OCI-LY7 (cell line): ENCODE data around the gene GID8. TPM values are rescaled to one million over a fixed set of nuclear protein-coding genes. Genes with fewer than 3 reads are reported as not detected.

Source experiments
- BruUV-seq: library from RNA; stranded (reverse); fragments of 400-500 nt; replicated peaks from 2 replicates; lab custom pipeline; 2021; lab: Mats Ljungman, UMichigan
- CTCF ChIA-PET: fragments of 300-600 bp; sonication (Branson Sonifier 250); formaldehyde crosslinking; loops from one replicate; lab custom pipeline; 2022; ENCODE audit warnings: antibody characterized with exemption; ENCODE audit not compliant: unreplicated experiment; lab: Charles Lee
- POLR2A ChIA-PET: fragments of 300-600 bp; sonication (Branson Sonifier 250); formaldehyde crosslinking; loops from one replicate; lab custom pipeline; 2022; ENCODE audit warnings: antibody characterized with exemption; lab: Charles Lee
- DNase-seq: peaks from one replicate; pipeline ENCODE4 v3.0.0-alpha.2; 2015; ENCODE audit warnings: low spot score
- H2AFZ ChIP-seq: fragments of 200-600 bp; sonication (generic), shearing (Covaris generic); 2 replicates; pipeline ENCODE4 v1.6.1; 2014; ENCODE audit warnings: mild to moderate bottlenecking, antibody characterized with exemption, low read length, moderate library complexity
- H3K27ac ChIP-seq: fragments of 200-600 bp; sonication (generic); 2 replicates; pipeline ENCODE4 v1.5.1; 2014; ENCODE audit warnings: mixed run types, low read depth, mild to moderate bottlenecking, moderate library complexity, low read length, inconsistent platforms; ENCODE audit not compliant: poor library complexity, severe bottlenecking
- H3K36me3 ChIP-seq: fragments of 200-600 bp; sonication (generic); 2 replicates; pipeline ENCODE4 v1.6.1; 2014; ENCODE audit warnings: mild to moderate bottlenecking, antibody characterized with exemption, low read length, moderate library complexity, mixed read lengths; ENCODE audit not compliant: insufficient read depth
- H3K4me1 ChIP-seq: fragments of 200-600 bp; sonication (generic); 2 replicates; pipeline ENCODE4 v1.5.1; 2014; ENCODE audit warnings: mild to moderate bottlenecking, low read length; ENCODE audit not compliant: insufficient read depth, poor library complexity, severe bottlenecking
- H3K4me2 ChIP-seq: fragments of 200-600 bp; sonication (generic); 2 replicates; pipeline ENCODE4 v1.6.1; 2014; ENCODE audit warnings: mild to moderate bottlenecking, low read length
- H3K4me3 ChIP-seq: fragments of 200-600 bp; sonication (generic); 2 replicates; pipeline ENCODE4 v1.5.1; 2014; ENCODE audit warnings: mild to moderate bottlenecking, low read depth, low read length; ENCODE audit not compliant: poor library complexity, severe bottlenecking
- H3K79me2 ChIP-seq: fragments of 200-600 bp; sonication (generic); 2 replicates; pipeline ENCODE4 v1.6.1; 2016; ENCODE audit warnings: low read depth, mild to moderate bottlenecking, low read length, moderate library complexity, mixed read lengths; ENCODE audit not compliant: insufficient read depth
- H3K9me2 ChIP-seq: fragments of 200-600 bp; sonication (generic); 2 replicates; pipeline ENCODE4 v1.6.1; 2016; ENCODE audit warnings: mild to moderate bottlenecking, low read length, mixed read lengths; ENCODE audit not compliant: insufficient read depth
- H3K9me3 ChIP-seq: fragments of 200-600 bp; sonication (generic); 2 replicates; pipeline ENCODE4 v1.6.1; 2014; ENCODE audit warnings: mild to moderate bottlenecking, mixed run types, low read length, mixed read lengths
- H4K20me1 ChIP-seq: fragments of 200-600 bp; sonication (generic); 2 replicates; pipeline ENCODE4 v1.6.1; 2014; ENCODE audit warnings: mild to moderate bottlenecking, antibody characterized with exemption, low read length, moderate library complexity, mixed read lengths; ENCODE audit not compliant: insufficient read depth
- EZH2phosphoT487 ChIP-seq: fragments of 200-600 bp; sonication (generic); IDR thresholded peaks from 2 replicates; pipeline ENCODE4 v1.6.1; 2018; ENCODE audit warnings: low read depth, borderline replicate concordance, mild to moderate bottlenecking, mixed run types, antibody characterized with exemption, low read length, moderate library complexity, mixed read lengths
- intact Hi-C: fragments of 100-400 bp; cut with micrococcal nuclease; formaldehyde crosslinking; loops from one replicate; pipeline ENCODE4 v1.10.0; 2022; ENCODE audit not compliant: unreplicated experiment
- total RNA-seq, 2 experiments: library from RNA; depleted of rRNA in 1 of 2; stranded (reverse); fragments of >200 nt in 1 of 2; shearing (Covaris generic) in 1 of 2; gene quantifications; 2 replicates each; pipeline ENCODE4 v1.2.3, GENCODE V29; 2014 to 2022
- TF ChIP-seq, protein P1 (sequence below): fragments of 200-600 bp; sonication (generic); conservative IDR thresholded peaks from 2 replicates; pipeline ENCODE4 v1.5.1; 2014; ENCODE audit warnings: mild to moderate bottlenecking, antibody characterized with exemption, low read length, moderate library complexity, mixed read lengths

The GID8 gene
- total RNA-seq, 2 experiments from 2014 or later: 28.7 to 47.7 TPM

DNA sequence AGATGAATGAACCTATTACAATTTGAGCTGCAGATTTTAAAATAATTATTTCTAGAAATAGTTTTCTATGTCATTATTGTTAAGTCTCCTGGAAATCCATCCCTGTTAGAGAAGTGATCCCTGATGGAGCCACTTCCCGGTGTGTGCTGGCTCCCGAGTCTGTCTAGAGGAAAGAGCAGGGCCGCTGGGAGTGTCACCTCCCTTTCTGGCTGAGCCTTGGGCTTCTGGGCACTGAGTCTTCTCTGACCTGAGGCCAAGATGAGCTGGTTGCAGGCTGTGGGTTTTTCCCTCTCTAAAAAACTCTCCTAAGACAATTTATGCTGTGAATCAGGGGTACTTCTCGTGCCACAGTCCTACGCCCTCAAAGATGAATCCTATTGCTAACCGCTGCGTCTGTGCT, 47.5 kb upstream of the GID8 start:
- Histone ChIP-seq H3K36me3 (peaks cover 100% of the 10 kb centered on the region), H3K4me2 (no peak overlapping the region), H3K9me3 (no peaks in the 10 kb centered on the region), H3K9me2 (no peaks in the 10 kb centered on the region), H3K4me3 (no peak overlapping the region), H3K27ac (no peak overlapping the region), H3K79me2 (no peaks in the 10 kb centered on the region), H3K4me1 (no peaks in the 10 kb centered on the region), H4K20me1 (no peaks in the 10 kb centered on the region), H2AFZ (no peak overlapping the region)
- no peak for DNase-seq
- no TSS peak for BruUV-seq
- ChIA-PET POLR2A (interaction anchor here (1.1 kb wide), 1 partner anchor 28 kb away, joined by 4 read pairs; no protein-coding TSS in a partner anchor), CTCF (no interaction called here)
- TF ChIP-seq, protein P1, sequence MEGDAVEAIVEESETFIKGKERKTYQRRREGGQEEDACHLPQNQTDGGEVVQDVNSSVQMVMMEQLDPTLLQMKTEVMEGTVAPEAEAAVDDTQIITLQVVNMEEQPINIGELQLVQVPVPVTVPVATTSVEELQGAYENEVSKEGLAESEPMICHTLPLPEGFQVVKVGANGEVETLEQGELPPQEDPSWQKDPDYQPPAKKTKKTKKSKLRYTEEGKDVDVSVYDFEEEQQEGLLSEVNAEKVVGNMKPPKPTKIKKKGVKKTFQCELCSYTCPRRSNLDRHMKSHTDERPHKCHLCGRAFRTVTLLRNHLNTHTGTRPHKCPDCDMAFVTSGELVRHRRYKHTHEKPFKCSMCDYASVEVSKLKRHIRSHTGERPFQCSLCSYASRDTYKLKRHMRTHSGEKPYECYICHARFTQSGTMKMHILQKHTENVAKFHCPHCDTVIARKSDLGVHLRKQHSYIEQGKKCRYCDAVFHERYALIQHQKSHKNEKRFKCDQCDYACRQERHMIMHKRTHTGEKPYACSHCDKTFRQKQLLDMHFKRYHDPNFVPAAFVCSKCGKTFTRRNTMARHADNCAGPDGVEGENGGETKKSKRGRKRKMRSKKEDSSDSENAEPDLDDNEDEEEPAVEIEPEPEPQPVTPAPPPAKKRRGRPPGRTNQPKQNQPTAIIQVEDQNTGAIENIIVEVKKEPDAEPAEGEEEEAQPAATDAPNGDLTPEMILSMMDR: no peak
- intact Hi-C loops: no loop called here

DNA sequence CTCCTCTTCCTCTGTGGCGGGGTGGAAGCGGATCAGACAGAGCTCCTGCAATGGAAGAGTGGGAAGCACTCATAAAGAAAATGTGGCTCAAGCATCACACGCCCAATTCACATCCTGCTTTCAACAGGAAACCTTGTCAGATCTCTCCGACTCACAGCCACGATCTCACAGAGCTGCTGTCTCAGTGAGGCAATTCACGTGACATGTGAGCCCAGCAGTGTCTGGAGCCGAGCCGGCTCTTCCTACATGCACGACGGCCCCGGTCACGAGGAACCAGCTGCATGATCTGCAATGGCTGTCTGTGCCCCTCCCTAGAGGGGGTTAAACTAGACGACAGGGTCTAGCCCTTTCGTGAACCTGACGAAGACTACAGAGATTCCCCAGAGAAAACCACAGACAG, 46.8 kb upstream of the GID8 start:
- Histone ChIP-seq H3K36me3 (peaks cover 100% of the 10 kb centered on the region), H3K4me3 (no peak overlapping the region), H3K9me2 (no peaks in the 10 kb centered on the region), H4K20me1 (no peaks in the 10 kb centered on the region), H2AFZ (no peak overlapping the region), H3K27ac (no peak overlapping the region), H3K9me3 (no peaks in the 10 kb centered on the region), H3K4me1 (no peaks in the 10 kb centered on the region), H3K4me2 (no peak overlapping the region), H3K79me2 (no peaks in the 10 kb centered on the region)
- no TSS peak for BruUV-seq
- DNase-seq: no peak
- intact Hi-C loops: no loop called here
- CTCF ChIA-PET: no interaction called here
- POLR2A ChIA-PET: interaction anchor here (0.7 kb wide), 1 partner anchor 121 kb away, joined by 3 read pairs; no protein-coding TSS in a partner anchor
- no peak for TF ChIP-seq EZH2phosphoT487
- TF ChIP-seq, protein P1: no peak

DNA sequence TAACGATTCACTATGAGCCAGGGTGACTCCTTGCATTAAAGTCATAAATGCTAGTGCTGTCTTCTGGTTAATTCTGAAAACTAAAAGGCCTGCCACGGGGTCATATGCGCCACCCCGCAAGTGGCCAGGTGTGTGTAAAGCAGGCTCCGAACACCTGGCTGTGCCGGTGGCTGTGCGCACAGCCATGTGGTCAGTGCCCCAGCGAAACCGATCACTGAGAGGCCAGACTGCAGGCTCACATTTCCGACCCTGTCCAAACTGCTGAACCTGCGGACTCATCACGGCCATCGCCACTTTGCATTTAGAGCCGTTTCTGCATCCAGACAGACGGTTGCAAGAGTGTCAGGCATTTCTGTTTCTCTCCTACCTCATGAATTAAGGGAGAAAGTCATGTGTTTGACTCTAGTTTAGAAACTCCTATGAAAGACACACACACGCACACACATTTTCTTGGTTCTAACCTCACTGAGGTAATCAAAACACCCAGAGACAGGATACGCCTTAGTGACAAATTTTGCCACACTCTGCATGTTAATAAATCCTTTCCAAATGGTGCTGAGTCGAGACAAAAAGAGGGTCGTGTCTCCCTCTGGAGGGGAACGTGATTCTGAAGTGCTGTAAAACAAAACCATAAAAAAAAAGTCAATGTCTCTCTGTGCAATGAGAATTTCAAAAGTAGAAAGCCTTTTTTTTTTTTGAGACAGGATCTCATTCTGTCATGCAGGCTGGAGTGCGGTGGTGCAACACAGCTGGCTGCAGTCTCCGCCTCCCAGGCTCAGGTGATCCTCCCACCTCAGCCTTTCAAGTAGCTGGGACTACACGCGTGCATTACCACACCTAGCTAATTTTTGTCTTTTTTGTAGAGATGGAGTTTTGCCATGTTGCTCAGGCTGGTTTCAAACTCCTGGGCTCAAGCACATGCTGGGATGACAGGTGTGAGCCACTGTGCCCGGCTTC, 45.3 kb upstream of the GID8 start:
- no peak for DNase-seq
- Histone ChIP-seq H3K79me2 (no peaks in the 10 kb centered on the region), H3K9me3 (no peaks in the 10 kb centered on the region), H3K36me3 (peaks cover 98% of the 10 kb centered on the region), H4K20me1 (no peaks in the 10 kb centered on the region), H3K4me2 (no peak overlapping the region), H2AFZ (no peak overlapping the region), H3K9me2 (no peaks in the 10 kb centered on the region), H3K4me3 (no peak overlapping the region), H3K27ac (no peak overlapping the region), H3K4me1 (no peaks in the 10 kb centered on the region)
- POLR2A ChIA-PET: no interaction called here
- intact Hi-C loops: no loop called here
- BruUV-seq: no TSS peak
- CTCF ChIA-PET: interaction anchor here (0.6 kb wide), 1 partner anchor 143 kb away, joined by 3 read pairs; no protein-coding TSS in a partner anchor
- TF ChIP-seq, protein P1: no peak
- no peak for TF ChIP-seq EZH2phosphoT487
